Eye (tissue), 1 donor: ENCODE data around the gene CDK16.
"Not testable (repeated sequence)": the region's sequence is repeated elsewhere in the genome, so short reads cannot be mapped to it uniquely, and the experiment has no call there.

Source experiments
- DNase-seq: peaks from one replicate; pipeline ENCODE4 v3.0.0-alpha.2; 2015

CDK16 gene

GRCh38 chrX:47257620-47258019 lies 39.1 kb downstream of the CDK16 start:
- DNase-seq = not testable (repeated sequence)

- DNase-seq = no peak
These were observed 46.1 kb downstream of the CDK16 start for GRCh38 chrX:47264483-47265173.

DNA sequence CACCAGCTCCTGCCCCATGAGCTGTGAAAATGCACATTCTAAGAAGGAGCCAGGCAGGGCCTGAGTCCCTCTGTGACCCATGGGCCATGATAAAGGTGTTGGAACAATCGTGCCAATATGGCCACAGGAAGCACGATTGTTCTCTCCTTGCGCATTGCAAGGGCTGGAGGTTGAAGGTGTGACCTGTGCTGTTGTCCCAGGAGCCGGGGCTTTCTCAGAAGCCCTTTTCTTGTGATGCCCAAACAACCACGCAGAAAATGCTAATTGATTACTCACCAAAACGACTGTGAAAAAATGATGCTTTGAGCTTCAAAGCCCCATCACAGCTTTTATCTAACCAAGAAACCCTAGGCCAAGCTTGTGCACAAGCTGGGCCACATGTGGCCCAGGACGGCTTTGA lies 48.2 kb downstream of the CDK16 start:
- DNase-seq = no peak

DNA sequence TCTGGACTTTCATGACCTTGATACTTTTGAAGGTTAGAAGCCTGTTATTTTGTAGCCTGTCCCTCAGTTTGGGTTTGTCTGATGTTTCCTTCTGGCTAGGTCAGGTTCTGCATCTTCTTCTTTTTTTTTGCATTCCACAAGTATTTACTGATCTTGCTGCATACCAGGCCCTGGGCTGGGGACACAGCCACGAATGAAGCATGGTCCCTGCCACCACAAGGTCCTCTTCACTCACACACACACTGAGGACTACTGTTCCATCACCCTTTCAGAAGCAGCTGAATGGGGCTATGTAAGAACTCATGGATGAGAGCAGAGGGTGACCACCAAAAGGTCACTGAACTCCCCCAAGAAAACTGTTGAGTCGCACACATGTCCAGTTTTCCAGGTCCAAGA lies 53.5 kb downstream of the CDK16 start:
- DNase-seq = no peak

DNA sequence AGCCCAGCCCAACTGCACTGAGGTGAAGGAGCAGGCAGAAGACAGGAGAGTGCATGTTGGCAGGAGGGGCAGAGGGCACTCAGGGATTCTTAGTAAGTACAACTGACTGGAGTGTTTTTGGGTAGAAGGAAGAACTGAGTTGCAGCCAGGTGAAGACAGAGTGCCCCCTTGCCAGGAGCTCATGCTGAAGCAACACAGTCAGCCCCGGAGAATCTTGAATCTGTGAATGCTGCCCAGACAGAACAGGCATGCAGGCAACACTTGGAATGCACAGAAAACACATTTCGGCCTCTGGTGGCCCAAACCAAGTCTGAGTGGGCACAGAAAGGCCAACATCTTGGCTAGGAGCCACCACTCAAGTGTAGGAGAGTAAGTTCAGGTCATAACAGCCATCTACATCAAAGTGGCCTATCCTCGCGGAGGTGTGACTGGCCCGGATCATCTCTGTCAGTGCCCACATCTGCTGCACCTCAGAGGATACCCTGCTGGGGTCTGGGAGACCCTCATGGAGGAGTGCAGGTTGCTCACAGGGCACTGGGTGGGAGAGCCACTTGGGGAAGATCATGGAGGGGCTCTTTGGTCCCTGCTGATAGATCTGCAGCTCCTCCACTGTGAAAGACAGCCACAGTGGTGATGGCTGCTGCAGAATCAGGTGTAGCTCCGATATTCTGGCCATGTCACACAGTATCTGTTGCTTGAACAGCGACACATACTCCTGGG lies 54.7 kb downstream of the CDK16 start:
- DNase-seq = no peak

GRCh38 chrX:47278691-47279090 lies 60.2 kb downstream of the CDK16 start:
- DNase-seq = no peak
